Astrocyte of the cerebellum (primary cell): Measurements from ENCODE around the gene ADGRB2.

Experiments used
- DNase-seq: peaks from one replicate; pipeline ENCODE4 v3.0.0-alpha.2; 2011; ENCODE audit warnings: low read depth
- H3K4me3 ChIP-seq: 2 replicates; pipeline ENCODE4 v1.5.1; 2011; ENCODE audit warnings: mild to moderate bottlenecking, low read depth, low read length, moderate library complexity
- CTCF ChIP-seq: IDR thresholded peaks from 2 replicates; pipeline ENCODE4 v1.5.1; 2012; ENCODE audit warnings: low read length, low read depth, moderate library complexity, mild to moderate bottlenecking; ENCODE audit errors: missing control alignments
- in situ Hi-C: cut with HindIII; loops from 2 replicates; pipeline ENCODE4 v1.10.0; 2017; ENCODE audit warnings: low sequenced_read_pairs

ADGRB2 gene

GRCh38 chr1:31764312-31765040, at the start of gene ADGRB2:
Gene ADGRB2, minus strand, starts transcription at chr1:31764340. Its CDS starts 7,119 bp downstream, at chr1:31757221.
- no peak for TF ChIP-seq CTCF
- in situ Hi-C loops, result no loop called here
- DNase-seq, result no peak
- H3K4me3 ChIP-seq, result peak within 1 kb of the TSS; percentile 47

- no peak for DNase-seq
- no peak overlapping the region for H3K4me3 ChIP-seq
- in situ Hi-C loops, result no loop called here
- no peak for TF ChIP-seq CTCF
Observed at GRCh38 chr1:31812158-31812829, 48.2 kb upstream of the ADGRB2 start.

GRCh38 chr1:31811605-31812004, 47.5 kb upstream of the ADGRB2 start:
- in situ Hi-C loops, result no loop called here
- no peak for TF ChIP-seq CTCF
- H3K4me3 ChIP-seq, result no peak overlapping the region
- no peak for DNase-seq

- no peak for DNase-seq
- in situ Hi-C loops, result no loop called here
- H3K4me3 ChIP-seq, result no peak overlapping the region
- no peak for TF ChIP-seq CTCF
Observed at GRCh38 chr1:31809698-31810097, 45.6 kb upstream of the ADGRB2 start.

GRCh38 chr1:31807273-31808048, 43.3 kb upstream of the ADGRB2 start:
- no peak for TF ChIP-seq CTCF
- DNase-seq, result no peak
- in situ Hi-C loops, result no loop called here
- H3K4me3 ChIP-seq, result no peak overlapping the region

GRCh38 chr1:31805318-31805717, 41.2 kb upstream of the ADGRB2 start:
- DNase-seq, result no peak
- in situ Hi-C loops, result no loop called here
- no peak for TF ChIP-seq CTCF
- H3K4me3 ChIP-seq, result no peak overlapping the region
